ENCODE data around the gene CDC42BPG. TPM values are rescaled to one million over a fixed set of nuclear protein-coding genes. Genes with fewer than 3 reads are reported as not detected.

CDC42BPG gene
- total RNA-seq, 1 experiment from 2014 or later, result 30.1 TPM

DNA sequence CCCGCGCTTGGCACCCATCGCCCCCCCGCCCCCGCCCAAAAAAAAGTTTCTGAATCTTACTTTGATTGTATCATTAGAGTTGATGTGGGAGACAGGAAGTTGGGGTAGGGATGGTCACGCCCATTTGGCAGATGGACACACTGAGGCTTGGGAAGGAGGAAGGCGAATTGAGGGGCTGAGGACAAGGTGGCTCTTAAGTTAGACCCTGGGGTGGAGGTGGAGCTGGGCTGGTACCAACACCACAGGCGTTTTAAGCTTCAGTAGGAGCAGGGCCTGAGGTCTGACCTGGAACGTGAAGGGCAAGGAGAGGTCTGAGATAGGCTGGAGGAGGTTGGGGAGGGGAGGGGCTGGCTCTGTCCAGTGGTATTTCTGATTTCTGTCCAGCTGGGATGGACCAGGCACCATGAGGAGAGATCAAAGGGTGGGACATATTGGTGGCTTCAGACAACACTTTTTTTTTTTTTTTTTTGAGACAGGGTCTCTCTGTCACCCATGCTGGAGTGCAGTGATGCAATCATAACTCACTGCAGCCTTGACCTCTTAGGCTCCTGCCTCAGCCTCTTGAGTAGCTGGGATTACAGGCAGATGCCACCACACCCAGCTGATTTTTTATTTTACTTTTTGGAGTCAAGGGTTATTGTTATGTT lies 799 bp upstream of the CDC42BPG start:
- ATAC-seq, result no peak
- intact Hi-C loops (cut with micrococcal nuclease), result loop anchor here (5.0 to 10.0 kb wide), 4 partner anchors 152 to 410 kb away; partner anchors contain the start of genes BATF2, CAPN1 and SNX15
- peak overlapping the region; percentile 87 for H3K9ac ChIP-seq (ENCODE audit: low read length)

GRCh38 chr11:64843686-64844329 lies 645 bp downstream of the CDC42BPG start:
- RAD21 ChIA-PET (ENCODE audit: low non-redundant PET in 1 of 2, low total read pairs in 2 of 2, uncharacterized antibody in 2 of 2, unreplicated experiment in 2 of 2), result no interaction called here
- Histone ChIP-seq H4K20me1 (ENCODE audit: insufficient read depth) (no peaks in the 10 kb centered on the region), H3K9ac (ENCODE audit: low read length) (peak overlapping the region; percentile 87), H3K9me2 (ENCODE audit: insufficient read depth) (no peaks in the 10 kb centered on the region), H3K79me2 (ENCODE audit: insufficient read depth, low read length) (peaks cover 22% of the 10 kb centered on the region), H3K9me3 (ENCODE audit: control insufficient read depth in 1 of 2, insufficient read depth in 1 of 2, low read depth in 1 of 2, low read length in 2 of 2) (no peaks in the 10 kb centered on the region), H3K4me1 (ENCODE audit: control insufficient read depth in 1 of 2, insufficient read depth in 2 of 2, low read length in 2 of 2) (peaks cover 48 to 66% of the 10 kb centered on the region in 2 experiments), H3K27ac (ENCODE audit: low read depth, low read length) (peak overlapping the region; percentile 97), H2AFZ (ENCODE audit: low read depth, low read length, poor library complexity, severe bottlenecking) (no peak overlapping the region), H3K4me2 (ENCODE audit: low read length) (peak overlapping the region; percentile 100), H3K4me3 (replicated peaks in 1 of 2; ENCODE audit: low read depth in 1 of 2, low read length in 2 of 2) (peak overlapping the region; percentile 60 to 95), H3K27me3 (ENCODE audit: insufficient read depth, low read length) (no peaks in the 10 kb centered on the region), H3K36me3 (ENCODE audit: control insufficient read depth in 1 of 2, insufficient read depth in 2 of 2, low read length in 2 of 2) (peaks cover 0 to 2% of the 10 kb centered on the region in 2 experiments; a peak in 2 of 4 replicates)
- ATAC-seq, result peak; percentile 1; the same call in 1 of the 2 replicates
- no peak for DNase-seq (ENCODE audit: low read depth, low spot score)
- CTCF ChIA-PET, result interaction anchor here (0.6 to 2.0 kb wide), 19 partner anchors 9 to 471 kb away, joined by 3 to 10 read pairs (median 4); partner anchors contain the start of genes ARL2, BATF2, CDC42EP2 and FAU
- no TSS peak for BruUV-seq (replicated peaks)
- intact Hi-C loops (cut with micrococcal nuclease), result loop anchor here (5.0 to 10.0 kb wide), 2 partner anchors 57 to 411 kb away; no protein-coding TSS in a partner anchor
- POLR2A ChIA-PET, result interaction anchor here (1.2 to 6.0 kb wide), 2 partner anchors 33 to 34 kb away, joined by 5 to 36 read pairs; partner anchors contain the start of genes EHD1 and MEN1
- TF ChIP-seq YY1 (IDR thresholded peaks at IDR 0.05; ENCODE audit: extremely low read depth, insufficient replicate concordance, low read depth, low read length) (no peak), FOSL1 (IDR thresholded peaks at IDR 0.05; ENCODE audit: low read depth) (no peak), SRF (IDR thresholded peaks at IDR 0.05; ENCODE audit: low read depth) (no peak), SP1 (IDR thresholded peaks at IDR 0.05; ENCODE audit: low read depth) (no peak), POLR2A (IDR thresholded peaks at IDR 0.05; ENCODE audit: borderline replicate concordance, extremely low read depth, insufficient read depth, insufficient read length) (no peak), SIN3A (IDR thresholded peaks at IDR 0.05; ENCODE audit: low read depth) (no peak), EZH2phosphoT487 (IDR thresholded peaks at IDR 0.05; ENCODE audit: borderline replicate concordance) (no peak), MAX (IDR thresholded peaks at IDR 0.05) (no peak), CEBPB (IDR thresholded peaks at IDR 0.05; ENCODE audit: low read depth) (no peak), EZH2 (IDR thresholded peaks at IDR 0.05) (no peak), JUND (IDR thresholded peaks at IDR 0.05) (no peak), ELF1 (IDR thresholded peaks at IDR 0.05; ENCODE audit: borderline replicate concordance, low read depth) (no peak), ZFX (IDR thresholded peaks at IDR 0.05) (no peak), CBX3 (IDR thresholded peaks at IDR 0.05; ENCODE audit: low read depth) (no peak)
- TF ChIP-seq, protein P1, sequence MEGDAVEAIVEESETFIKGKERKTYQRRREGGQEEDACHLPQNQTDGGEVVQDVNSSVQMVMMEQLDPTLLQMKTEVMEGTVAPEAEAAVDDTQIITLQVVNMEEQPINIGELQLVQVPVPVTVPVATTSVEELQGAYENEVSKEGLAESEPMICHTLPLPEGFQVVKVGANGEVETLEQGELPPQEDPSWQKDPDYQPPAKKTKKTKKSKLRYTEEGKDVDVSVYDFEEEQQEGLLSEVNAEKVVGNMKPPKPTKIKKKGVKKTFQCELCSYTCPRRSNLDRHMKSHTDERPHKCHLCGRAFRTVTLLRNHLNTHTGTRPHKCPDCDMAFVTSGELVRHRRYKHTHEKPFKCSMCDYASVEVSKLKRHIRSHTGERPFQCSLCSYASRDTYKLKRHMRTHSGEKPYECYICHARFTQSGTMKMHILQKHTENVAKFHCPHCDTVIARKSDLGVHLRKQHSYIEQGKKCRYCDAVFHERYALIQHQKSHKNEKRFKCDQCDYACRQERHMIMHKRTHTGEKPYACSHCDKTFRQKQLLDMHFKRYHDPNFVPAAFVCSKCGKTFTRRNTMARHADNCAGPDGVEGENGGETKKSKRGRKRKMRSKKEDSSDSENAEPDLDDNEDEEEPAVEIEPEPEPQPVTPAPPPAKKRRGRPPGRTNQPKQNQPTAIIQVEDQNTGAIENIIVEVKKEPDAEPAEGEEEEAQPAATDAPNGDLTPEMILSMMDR (IDR thresholded peaks at IDR 0.05 in 2 of 3, conservative IDR thresholded peaks at IDR 0.05 in 1 of 3; ENCODE audit: borderline replicate concordance in 1 of 3, insufficient read depth in 1 of 3, low read depth in 2 of 3, low read length in 2 of 3), result no peak

More for the DNA sequence above, 799 bp upstream of the CDC42BPG start:
- H3K4me2 ChIP-seq (ENCODE audit: low read length), result peak overlapping the region; percentile 100
- ChIA-PET RAD21 (ENCODE audit: low non-redundant PET in 1 of 2, low total read pairs in 2 of 2, uncharacterized antibody in 2 of 2, unreplicated experiment in 2 of 2) (no interaction called here), POLR2A (interaction anchor here (0.6 to 6.0 kb wide), 5 partner anchors 10 to 168 kb away, joined by 3 to 36 read pairs (median 3); partner anchors contain the start of gene EHD1), CTCF (interaction anchor here (0.6 to 7.3 kb wide), 6 partner anchors 8 to 267 kb away, joined by 3 to 112 read pairs (median 3); no protein-coding TSS in a partner anchor)
- H3K9me3 ChIP-seq (ENCODE audit: control insufficient read depth in 1 of 2, insufficient read depth in 1 of 2, low read depth in 1 of 2, low read length in 2 of 2), result no peaks in the 10 kb centered on the region
- no peak overlapping the region for H2AFZ ChIP-seq (ENCODE audit: low read depth, low read length, poor library complexity, severe bottlenecking)
- no peaks in the 10 kb centered on the region for H3K36me3 ChIP-seq (ENCODE audit: control insufficient read depth in 1 of 2, insufficient read depth in 2 of 2, low read length in 2 of 2)
- H3K4me3 ChIP-seq (replicated peaks in 1 of 2; ENCODE audit: low read depth in 1 of 2, low read length in 2 of 2), result peak overlapping the region; percentile 60 to 95
- TSS peak; percentile 90 for BruUV-seq (replicated peaks)
- H3K27ac ChIP-seq (ENCODE audit: low read depth, low read length), result peak overlapping the region; percentile 88
- peaks cover 22% of the 10 kb centered on the region for H3K79me2 ChIP-seq (ENCODE audit: insufficient read depth, low read length)
- H3K9me2 ChIP-seq (ENCODE audit: insufficient read depth), result no peaks in the 10 kb centered on the region
- H3K4me1 ChIP-seq (ENCODE audit: control insufficient read depth in 1 of 2, insufficient read depth in 2 of 2, low read length in 2 of 2), result peaks cover 62 to 80% of the 10 kb centered on the region in 2 experiments
- H4K20me1 ChIP-seq (ENCODE audit: insufficient read depth), result no peaks in the 10 kb centered on the region
- TF ChIP-seq YY1 (IDR thresholded peaks at IDR 0.05; ENCODE audit: extremely low read depth, insufficient replicate concordance, low read depth, low read length) (no peak), TCF7L2 (IDR thresholded peaks at IDR 0.05; ENCODE audit: borderline replicate concordance, extremely low read depth, insufficient read depth, insufficient read length) (peak; percentile 25)
- H3K27me3 ChIP-seq (ENCODE audit: insufficient read depth, low read length), result no peaks in the 10 kb centered on the region
- DNase-seq (ENCODE audit: low read depth, low spot score), result no peak
